HG03139 (cell line): ENCODE data around the gene S100A5.
"Not testable (repeated sequence)": the region's sequence is repeated elsewhere in the genome, so short reads cannot be mapped to it uniquely, and the experiment has no call there.

ENCODE experiments used
- ATAC-seq: cut with Tn5 transposase; IDR thresholded peaks from one replicate; pipeline ENCODE4 v1.9.1; 2021; ENCODE audit not compliant: unreplicated experiment

The S100A5 gene

GRCh38 chr1:153540394-153541361, at the start of gene S100A5:
TSS of gene S100A5 (minus strand) at chr1:153540934. CDS start at chr1:153540191, 743 bp downstream.
- no peak for ATAC-seq

GRCh38 chr1:153588482-153588881, 47.7 kb upstream of the S100A5 start:
- no peak for ATAC-seq

- ATAC-seq, result not testable (repeated sequence)
Observed at GRCh38 chr1:153588033-153588432, 47.3 kb upstream of the S100A5 start.

GRCh38 chr1:153587314-153587713, 46.6 kb upstream of the S100A5 start:
- ATAC-seq, result no peak

DNA sequence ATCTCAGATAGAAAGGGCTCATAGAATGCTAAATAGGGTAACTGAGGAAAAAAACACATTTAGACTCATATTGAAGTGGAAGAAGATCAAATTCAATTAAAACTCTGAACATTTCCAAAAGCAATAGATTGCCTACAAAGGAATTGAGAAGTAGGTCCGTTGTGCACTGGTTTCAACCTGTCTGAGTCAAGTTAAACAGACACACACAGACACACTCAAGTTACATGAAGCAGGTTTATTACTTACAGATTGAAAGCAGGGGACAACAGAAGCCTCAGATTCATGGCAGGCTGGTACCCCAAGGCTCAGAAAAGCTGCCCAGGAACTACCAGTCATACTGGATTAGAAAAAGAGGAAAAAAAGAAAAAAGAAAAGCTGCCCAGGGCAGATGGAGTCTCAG, 45.6 kb upstream of the S100A5 start:
- ATAC-seq, result no peak

DNA sequence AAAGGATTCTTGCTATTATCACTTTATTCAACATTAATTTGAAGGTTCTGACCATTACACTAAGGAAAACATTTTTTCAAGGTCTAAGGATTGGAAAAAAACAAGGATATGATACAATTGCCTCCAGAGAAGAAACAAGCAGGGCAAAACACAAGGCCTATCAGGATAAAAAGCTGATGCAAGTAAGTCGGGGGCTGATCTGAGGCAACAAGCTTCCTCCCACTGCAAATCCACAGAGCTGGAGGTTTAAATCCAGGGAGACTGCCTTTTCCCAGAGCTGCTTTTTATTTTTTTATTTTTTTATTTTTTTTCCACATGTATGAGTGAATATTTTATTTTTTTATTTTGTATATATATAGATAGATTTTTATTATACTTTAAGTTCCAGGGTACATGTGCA, 44.3 kb upstream of the S100A5 start:
- ATAC-seq, result no peak

DNA sequence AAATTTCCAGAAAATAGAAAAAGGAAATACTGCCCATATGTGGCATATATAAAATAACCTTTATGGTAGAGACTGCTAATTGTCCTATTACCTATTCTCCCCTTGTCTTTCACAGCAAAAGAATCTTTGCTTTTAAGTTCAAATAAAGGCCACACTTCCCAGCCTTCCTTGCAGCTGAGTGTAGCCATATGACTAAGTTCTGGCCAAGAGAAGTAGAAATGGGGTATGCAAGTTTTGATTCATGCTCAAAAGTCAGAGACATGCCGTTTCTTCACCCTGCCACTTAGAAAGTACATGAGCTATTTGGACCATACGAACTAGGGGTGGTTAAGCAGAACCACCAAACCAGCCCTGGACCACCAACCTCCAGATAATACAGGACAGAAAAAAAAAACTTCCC, 43.2 kb upstream of the S100A5 start:
- no peak for ATAC-seq

- not testable (repeated sequence) for ATAC-seq
Observed at GRCh38 chr1:153583514-153583913, 42.8 kb upstream of the S100A5 start.

GRCh38 chr1:153582836-153583235, 42.1 kb upstream of the S100A5 start:
- ATAC-seq, result not testable (repeated sequence)

GRCh38 chr1:153578936-153579335, 38.2 kb upstream of the S100A5 start:
- no peak for ATAC-seq

DNA sequence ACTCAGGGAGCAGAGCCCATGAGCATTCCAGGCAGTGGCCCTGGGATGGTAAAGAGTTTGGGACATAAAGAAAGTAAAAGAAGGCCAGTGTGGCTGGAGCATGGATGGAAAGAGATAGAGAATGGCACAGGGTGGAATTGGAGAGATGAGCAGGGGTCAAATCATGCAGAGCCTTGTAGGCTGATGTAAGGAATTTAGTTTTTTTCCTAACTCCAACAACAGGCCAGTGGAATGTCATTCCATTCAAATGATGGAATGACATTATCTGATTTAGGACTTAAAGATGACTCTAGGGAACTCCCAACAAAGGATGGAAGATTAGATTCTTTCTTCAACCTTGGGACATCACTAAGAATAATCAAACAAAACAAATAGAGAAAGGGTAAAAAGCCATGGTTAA, 37.8 kb upstream of the S100A5 start:
- no peak for ATAC-seq

DNA sequence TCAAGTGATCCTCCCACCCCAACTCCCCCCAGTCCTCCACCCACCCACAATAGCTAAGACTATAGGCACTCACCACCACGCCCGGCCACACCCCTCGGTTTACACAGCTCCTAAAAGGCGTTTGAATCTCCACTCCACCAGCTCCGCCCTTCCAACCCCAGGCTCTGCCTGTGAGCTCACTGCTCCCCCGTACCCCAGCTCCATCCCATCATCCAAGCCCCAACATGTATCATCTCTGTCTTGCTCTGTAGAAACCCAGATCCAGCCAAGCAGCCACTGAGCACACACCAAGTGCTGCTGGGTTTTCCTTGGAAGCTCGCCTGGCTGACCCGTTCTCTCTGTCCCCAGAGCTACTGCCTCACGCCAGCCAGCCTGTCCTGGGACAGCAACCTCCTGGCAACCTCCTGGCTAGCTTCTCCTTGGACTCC, 36.9 kb upstream of the S100A5 start:
- ATAC-seq, result no peak

GRCh38 chr1:153577138-153577537, 36.4 kb upstream of the S100A5 start:
- no peak for ATAC-seq

DNA sequence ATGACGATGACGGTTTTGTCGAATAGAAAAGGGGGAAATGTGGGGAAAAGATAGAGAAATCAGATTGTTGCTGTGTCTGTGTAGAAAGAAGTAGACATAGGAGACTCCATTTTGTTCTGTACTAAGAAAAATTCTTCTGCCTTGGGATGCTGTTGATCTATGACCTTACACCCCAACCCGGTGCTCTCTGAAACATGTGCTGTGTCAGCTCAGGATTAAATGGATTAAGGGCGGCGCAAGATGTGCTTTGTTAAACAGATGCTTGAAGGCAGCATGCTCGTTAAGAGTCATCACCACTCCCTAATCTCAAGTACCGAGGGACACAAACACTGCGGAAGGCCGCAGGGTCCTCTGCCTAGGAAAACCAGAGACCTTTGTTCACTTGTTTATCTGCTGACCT, 34.8 kb upstream of the S100A5 start:
- not testable (repeated sequence) for ATAC-seq

DNA sequence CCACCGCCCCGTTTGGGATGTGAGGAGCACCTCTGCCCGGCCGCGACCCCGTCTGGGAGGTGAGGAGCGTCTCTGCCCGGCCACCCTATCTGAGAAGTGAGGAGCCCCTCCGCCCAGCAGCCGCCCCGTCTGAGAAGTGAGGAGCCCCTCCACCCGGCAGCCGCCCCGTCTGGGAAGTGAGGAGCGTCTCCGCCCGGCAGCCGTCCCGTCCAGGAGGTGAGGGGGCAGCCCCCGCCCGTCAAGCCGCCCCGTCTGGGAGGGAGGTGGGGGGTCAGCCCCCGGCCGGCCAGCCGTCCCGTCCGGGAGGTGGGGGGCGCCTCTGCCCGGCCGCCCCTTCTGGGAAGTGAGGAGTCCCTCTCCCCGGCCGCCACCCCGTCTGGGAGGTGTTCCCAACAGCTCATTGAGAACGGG, 34.4 kb upstream of the S100A5 start:
- ATAC-seq, result not testable (repeated sequence)

DNA sequence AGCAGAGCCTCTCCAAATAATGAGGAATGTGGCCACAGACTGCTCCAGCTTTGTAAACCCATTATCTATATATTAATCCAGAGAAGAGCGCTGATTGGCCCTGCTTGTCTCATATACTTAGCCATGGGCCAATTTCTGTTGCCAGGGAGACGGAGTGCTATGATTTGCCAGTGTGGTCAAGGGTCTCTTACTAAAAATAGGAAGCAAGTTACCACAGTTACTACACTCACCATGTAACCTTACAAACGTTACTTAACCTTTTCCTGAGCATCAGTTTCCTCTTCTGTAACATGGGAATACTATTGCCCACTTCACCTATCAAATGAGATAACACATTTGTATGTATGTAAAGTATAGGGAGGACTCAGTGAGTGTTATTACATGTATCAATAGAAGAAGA, 32.6 kb upstream of the S100A5 start:
- ATAC-seq, result no peak

GRCh38 chr1:153572569-153573015, 31.9 kb upstream of the S100A5 start:
- ATAC-seq, result no peak

DNA sequence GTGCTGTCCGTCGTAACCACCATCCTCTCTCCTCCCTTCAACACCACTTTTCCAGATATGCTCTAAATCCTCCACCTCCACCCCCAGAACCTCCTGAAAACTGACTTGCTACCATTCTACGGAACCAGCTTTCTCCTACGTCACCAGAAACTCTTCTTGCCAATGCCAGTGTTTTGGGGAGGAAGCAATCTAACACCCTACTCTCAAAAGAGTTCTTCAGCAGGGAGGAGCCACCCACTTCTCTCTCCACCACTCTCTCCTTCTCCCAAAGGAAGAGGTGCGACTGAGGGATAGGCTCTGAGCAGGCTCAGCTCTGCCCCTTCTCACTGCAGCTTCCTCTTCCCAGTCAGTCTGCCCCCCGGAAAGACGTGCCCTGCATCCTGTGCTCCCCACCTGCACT, 31.0 kb upstream of the S100A5 start:
- ATAC-seq, result no peak

- ATAC-seq, result no peak
Observed at GRCh38 chr1:153570874-153571273, 30.1 kb upstream of the S100A5 start.

DNA sequence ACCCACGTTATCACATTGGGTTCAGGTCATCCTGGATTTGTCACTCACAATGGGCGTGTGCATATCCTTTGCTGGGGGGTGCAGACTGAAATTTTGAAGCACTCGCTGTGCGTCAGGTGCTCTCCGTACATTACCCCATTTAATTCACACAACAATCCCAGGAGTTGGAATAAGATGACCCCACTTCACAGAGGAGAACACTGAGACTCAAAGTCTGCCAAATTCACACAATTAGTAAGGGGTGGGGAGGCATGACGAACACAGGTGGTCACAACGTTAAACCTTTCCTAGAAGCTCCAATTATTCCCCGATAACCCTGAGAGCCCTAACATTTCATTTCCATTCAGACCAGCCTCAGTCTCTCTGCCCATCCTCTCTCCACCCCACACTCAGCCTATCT, 28.7 kb upstream of the S100A5 start:
- ATAC-seq, result no peak

DNA sequence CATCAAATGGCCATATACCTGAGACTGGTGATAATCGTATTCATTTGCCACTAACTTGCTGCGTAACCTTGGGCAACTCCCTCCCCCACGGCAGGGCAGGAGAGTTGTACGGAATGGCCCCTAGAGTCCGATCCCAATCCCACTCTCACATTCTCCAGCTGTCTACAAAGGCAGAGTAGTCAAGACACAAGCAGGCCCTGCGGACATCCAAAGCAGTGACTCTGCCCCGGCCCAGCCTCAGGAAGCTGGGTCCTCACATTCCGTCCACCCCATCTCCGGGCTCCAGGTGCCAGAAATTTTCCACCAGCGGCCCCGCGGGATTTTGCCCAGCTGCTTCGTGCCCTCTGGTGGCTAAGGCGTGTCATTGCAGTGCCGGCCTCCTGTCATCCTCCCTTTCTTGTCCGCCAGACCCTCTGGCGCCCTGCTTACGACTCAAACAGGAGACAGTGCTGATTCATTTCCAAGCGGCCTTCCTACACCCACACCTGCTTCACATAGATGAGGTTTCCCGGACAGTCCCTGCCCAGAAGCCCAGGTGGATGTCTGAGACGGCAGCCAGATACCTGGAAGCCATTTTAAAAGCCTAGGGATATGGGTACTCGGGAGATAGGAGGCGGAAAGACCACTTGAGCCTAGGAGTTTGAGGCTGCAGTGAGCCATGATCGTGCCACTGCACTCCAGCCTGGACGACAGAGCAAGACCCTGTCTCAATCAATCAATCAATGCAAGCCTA, 27.8 kb upstream of the S100A5 start:
- ATAC-seq, result no peak
